ENCODE measurements around the gene NEK6.

The NEK6 gene

GRCh38 chr9:124357721-124358361 is 100.1 kb downstream of the NEK6 start:
- no peak for DNase-seq

- no peak for DNase-seq
These were observed 100.9 kb downstream of the NEK6 start for GRCh38 chr9:124358631-124359030.

GRCh38 chr9:124359426-124359825 is 101.7 kb downstream of the NEK6 start:
- DNase-seq: no peak

- no peak for DNase-seq
These were observed 102.3 kb downstream of the NEK6 start for GRCh38 chr9:124359855-124360678.

GRCh38 chr9:124361128-124361527 is 103.4 kb downstream of the NEK6 start:
- no peak for DNase-seq

GRCh38 chr9:124363326-124364096 is 105.8 kb downstream of the NEK6 start:
- DNase-seq: no peak

GRCh38 chr9:124364141-124364540 is 106.4 kb downstream of the NEK6 start:
- no peak for DNase-seq

- no peak for DNase-seq
These were observed 107.3 kb downstream of the NEK6 start for GRCh38 chr9:124365036-124365435.

- no peak for DNase-seq
These were observed 108.9 kb downstream of the NEK6 start for GRCh38 chr9:124366476-124367220.

GRCh38 chr9:124368692-124369091 is 110.9 kb downstream of the NEK6 start:
- DNase-seq: no peak

- DNase-seq: no peak
These were observed 111.6 kb downstream of the NEK6 start for GRCh38 chr9:124369231-124369797.

- DNase-seq: no peak
These were observed 113.3 kb downstream of the NEK6 start for GRCh38 chr9:124370896-124371582.

- no peak for DNase-seq
These were observed 114.3 kb downstream of the NEK6 start for GRCh38 chr9:124372038-124372437.

- DNase-seq: no peak
These were observed 115.6 kb downstream of the NEK6 start for GRCh38 chr9:124373386-124373785.

- no peak for DNase-seq
These were observed 116.1 kb downstream of the NEK6 start for GRCh38 chr9:124373851-124374250.

- no peak for DNase-seq
These were observed 118.0 kb downstream of the NEK6 start for GRCh38 chr9:124375726-124376125.

- no peak for DNase-seq
These were observed 118.6 kb downstream of the NEK6 start for GRCh38 chr9:124376329-124376728.

- DNase-seq: no peak
These were observed 120.0 kb downstream of the NEK6 start for GRCh38 chr9:124377551-124378406.

GRCh38 chr9:124381170-124381945 is 123.6 kb downstream of the NEK6 start:
- DNase-seq: no peak

GRCh38 chr9:124384210-124384609 is 126.5 kb downstream of the NEK6 start:
- DNase-seq: no peak

All from midbrain (tissue), 1 donor.